ENCODE results near the gene STAT1.

STAT1 gene

DNA sequence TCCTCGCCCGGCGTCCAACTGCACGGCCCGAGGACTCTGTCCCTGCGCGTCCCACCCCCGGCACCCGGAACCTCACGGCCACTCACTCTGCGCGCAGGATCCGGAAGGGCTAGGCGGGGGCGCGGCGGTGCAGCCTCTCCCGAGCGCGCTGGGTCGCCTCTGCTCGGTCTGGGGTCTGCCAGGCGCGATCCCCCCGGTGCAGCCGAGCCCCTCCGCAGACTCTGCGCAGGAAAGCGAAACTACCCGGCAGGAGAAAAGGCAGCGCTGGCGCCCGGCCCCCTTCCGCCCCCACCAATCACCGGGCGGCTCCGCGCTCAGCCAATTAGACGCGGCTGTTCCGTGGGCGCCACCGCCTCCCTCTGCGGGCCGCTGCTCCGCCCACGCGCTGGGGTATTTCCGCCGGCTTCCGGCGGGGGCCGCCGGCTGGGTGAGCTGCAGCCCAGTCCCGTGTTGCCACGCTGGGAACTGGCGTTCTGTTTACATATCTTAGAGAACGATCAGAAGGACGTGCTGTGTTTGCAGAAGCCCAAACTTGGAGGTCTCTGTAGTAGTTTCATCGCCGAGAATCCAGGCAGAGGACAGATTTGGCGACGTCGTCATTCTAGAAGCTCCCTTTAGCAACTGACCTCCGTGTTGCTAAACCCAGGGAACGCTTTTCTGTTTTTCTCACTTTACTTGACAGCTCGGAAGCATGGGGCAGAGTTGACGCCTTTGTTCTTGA lies at the start of gene STAT1:
STAT1 (minus strand) TSS at position 240 of the 721 bp plus-strand sequence. CDS start 4,168 bp downstream, outside the sequence.
- peak; percentile 89 for DNase-seq

DNA sequence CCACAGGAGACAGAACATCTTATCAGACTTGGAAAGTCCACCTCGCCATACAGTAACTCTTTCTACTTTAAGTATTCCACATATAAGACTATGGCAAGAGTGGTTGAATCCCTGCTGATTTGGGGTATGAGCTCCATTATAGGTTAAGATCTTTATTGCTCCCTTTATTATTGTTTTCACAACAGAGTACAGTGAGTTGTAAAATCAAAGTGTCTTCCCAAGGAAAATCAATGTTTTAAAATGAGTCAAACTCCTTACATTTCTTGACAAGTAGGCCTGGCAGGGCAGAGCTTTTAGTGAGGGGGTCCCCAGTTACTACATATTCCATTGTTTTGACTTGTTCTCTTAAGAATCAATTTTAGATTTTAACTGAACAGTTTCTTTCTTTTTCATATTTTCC lies 49.6 kb upstream of the STAT1 start:
- no peak for DNase-seq

DNA sequence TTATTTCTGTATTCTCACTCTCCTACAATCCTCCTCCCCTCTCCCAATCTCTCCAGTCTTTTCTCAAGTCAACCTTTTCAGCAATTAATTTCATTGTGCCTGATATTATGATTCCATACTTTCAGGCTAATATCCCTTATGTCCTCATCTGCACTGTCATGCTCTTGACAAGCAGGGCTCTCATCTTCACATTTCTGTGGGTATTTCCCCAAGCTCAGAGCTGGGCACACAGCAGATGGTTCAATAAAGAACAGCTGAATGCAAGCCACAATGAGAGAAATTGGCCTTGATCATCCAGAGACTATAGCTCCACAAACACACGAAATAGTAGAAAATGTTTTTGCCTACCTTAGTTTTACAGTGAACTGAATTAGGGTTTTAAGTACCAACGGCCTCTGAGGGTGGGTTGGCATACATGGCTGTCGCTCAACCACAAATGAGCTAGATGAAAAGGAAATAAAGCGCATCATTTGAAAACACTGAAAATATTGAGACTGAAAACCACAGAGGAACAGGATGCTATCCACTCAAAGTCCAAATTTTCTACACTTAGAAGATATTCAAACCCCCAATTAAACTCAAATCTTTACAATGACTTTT lies 47.5 kb upstream of the STAT1 start:
- no peak for DNase-seq

DNA sequence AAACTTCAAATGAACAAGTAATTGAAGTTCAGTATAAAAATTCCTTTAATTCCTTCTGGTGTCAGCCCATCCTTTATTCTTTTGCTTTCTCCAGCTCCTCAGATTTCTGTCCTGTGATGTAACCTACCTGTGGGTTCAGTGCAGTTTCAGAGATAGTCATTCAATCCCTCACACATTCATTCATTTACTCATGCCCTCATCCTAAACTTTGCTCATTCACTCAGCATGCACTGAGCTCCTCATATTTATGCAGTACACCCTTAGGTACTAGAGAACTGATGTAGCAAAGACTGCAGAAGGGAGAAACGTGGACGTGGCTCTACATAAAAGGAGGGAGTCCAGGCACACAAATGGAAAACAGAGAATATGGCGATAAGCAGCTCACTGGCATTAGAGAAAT lies 45.3 kb upstream of the STAT1 start:
- DNase-seq, result no peak

DNA sequence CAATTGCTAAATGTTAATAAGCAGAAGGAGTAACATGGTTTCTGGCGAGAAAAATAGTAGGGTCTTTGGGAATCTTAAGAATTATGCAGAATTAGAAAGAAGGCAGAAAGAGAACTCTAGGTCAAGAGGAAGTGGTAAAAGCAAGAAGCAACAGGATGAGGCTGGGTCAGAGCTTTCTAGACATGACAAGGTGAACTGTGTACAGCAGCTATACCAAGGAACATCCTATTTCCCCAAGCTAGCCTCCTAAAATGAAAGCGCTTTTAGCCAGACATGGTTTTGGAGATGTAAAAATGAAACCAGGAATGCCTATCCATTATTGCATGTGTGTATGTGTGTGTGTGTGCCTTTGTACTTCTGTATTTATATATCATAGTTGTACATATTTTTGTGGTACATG lies 42.3 kb upstream of the STAT1 start:
- DNase-seq, result no peak

DNA sequence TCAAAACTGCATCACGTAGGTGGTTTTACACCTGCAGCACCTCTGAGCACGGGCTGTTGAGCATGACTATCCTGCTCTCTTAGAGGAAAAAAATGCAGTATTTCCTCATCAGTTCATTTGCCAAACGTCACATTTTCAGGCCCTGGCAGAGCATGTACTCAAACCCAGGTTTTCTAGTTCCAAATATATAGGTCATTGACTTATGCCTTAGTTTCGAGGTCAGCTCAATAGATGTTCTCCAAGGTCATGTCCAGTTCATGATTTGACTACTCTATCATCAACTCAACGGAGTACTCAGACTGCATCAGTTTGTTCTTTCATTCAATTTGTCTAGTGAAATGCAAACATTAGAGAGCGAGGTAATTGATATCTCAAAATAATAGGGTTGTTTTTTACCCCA lies 39.3 kb upstream of the STAT1 start:
- DNase-seq, result no peak

DNA sequence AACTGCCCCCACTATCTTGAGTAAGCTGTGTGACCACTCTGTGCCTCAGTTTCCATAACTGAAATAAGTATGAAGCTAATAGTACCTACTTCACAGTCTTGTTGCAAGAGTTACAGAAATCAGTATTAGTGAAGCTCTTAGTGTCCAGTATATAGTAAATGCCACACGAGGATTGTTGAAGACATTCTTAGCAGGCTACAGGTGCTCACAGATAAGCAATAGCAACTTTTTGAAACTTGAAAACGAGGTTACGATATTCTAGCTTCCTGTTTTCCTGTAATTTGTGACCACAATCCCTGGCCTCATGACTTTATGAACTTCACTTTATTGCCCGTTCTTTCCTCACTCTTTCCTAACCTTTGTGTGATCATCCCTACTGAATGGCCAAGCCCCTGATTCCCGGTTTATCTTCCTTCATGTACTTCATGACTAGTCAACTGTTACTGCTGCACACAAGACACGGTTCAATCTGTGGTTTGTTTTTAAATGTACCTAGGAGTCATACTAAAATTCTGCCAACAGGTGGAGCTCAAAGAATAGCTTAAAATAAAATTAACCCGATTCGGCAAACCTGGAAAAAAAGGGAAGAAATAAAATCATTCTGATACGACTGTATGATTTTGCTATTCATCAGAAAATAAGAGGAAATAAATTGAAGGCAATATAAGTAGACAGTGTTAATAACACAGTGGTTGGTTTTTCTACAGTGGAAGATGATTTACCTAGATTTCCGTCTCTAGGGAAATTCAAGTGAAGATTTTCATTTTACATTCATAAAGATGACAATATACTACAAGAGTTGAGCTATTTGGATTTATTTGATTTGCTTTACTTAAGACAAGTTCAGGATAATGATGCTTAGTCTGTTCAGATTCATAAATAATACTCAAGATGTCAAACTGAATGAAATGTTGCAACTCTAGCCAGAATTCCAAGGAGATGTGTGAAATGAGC lies 38.1 kb upstream of the STAT1 start:
- DNase-seq, result peak; percentile 41

DNA sequence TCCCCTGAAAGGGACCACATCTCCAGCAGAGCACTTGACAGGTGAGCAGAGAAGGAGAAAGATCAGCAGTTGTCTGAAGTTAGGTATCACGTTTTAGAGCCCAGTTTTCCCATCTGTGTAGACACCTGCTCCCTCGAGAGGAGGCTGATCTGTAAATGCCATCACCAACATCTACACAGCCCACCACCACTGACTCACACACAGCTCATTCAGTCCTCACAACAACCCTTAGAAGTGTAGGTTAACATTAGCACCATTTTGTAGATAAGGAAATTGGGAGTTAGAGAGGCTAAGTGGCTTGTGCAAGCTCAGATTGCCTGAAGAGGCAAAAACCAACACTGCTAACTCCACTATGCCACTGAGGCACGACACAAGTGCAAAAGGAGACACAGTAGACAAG lies 37.2 kb upstream of the STAT1 start:
- DNase-seq, result no peak

DNA sequence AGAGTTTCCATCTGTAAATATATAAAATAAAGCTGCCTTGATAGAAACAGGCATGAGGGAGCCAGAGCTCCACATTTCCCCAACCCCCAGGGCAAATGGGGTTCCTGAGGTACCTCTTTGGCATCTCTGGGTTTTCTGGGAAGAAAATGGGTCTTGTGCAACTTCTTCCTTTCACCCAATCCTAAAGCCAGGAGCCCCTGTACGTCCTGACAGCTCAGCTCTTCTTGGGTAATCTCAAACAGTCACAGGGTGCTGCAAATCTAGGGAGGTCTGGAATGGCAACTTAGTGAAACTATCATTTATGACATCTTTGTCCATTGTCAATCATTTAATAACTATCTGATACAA lies 36.6 kb upstream of the STAT1 start:
- no peak for DNase-seq

DNA sequence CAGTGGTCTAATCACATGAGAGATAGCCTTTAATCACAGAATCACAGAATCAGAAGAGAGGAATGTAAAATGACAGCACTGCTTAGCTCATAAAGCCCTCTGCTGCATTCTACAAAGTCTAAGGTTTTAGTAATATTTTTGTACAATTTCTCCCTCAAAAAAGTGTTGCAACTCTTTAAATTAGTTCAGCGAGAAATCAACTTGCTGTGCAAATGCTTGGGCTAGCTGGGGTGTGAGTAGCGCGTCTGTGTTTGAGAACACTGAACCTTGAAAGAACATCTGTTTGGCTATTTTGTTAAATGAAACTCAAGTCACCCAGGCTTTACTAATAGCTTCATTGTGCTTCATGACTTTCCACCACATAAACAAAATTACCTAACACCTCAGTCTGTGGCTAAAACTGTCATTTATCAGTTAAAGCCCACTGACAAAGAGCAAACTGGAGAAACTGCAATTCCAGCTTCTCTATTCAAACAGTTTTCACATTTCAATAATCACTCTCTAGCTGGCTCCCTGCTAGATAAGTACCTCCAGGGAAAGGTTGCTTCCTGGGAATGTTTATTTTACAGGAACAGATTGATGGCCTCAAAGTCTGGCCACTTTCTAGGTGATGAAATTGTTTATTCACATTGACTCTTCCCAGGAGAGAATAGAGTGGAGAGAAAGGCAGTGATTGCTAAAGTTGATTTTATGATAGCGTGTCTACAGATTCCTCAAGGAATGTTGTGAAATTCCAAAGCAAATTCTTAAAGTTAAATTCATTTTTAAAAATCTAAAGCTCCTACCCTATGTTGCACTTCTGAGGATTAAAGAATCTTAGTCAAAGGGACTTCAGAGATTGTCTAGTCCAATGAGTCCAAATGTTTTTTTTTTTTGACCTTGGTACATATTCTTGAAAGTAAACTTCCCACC lies 36.0 kb upstream of the STAT1 start:
- no peak for DNase-seq

DNA sequence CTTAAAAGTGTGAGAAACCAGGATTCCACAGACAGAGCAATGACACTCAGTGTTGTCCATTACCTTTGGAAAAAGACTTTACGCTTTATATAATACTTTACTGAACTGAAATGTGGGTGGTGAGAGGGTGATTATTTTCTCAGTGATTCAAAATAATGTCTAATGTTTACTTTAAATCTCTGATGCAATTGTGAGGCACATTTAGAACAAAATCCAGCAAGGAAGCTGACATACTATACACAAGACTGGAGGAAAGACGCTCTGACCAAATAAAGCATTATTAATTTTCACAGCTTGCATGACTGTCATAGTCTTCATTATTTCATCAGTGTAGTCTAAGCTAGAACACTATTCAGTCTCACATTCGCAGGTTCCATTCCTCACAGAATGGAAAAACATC lies 34.1 kb upstream of the STAT1 start:
- no peak for DNase-seq

DNA sequence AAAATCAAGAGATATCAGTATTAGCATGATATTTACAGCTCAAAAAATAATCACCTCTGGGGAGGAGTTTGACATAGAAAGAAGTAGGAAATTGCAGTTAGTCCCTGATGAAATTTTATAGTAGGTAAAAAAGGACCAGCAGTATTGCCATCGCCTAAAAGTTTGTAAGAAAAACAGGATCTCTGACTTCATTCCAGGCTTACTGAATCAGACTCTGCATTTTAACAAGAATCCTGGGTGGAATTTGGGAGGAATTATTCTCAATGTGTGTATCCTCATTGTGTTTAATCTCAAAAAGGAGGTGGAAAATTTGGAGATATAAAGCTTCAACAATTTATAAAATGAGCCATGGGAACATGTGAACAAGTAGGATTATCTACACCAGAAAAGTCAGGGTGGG lies 31.2 kb upstream of the STAT1 start:
- DNase-seq, result no peak

DNA sequence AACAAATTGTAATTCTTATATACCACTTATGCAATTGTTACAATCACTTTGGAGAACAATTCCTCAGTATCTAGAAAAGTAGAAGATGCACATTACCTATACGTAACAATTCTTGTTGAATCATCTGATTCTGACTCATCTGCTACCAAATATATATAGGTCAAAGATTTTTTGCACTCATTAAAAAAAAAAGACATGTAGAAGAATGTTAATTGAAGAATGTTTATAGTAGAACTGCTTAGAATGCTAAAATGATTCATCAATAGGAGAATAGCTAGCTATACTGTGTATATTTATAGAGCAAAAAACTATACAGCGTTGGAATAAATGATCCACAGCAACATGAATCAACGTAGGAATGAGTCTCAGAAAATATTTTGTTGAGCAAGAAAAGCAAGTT lies 29.5 kb upstream of the STAT1 start:
- DNase-seq, result no peak

DNA sequence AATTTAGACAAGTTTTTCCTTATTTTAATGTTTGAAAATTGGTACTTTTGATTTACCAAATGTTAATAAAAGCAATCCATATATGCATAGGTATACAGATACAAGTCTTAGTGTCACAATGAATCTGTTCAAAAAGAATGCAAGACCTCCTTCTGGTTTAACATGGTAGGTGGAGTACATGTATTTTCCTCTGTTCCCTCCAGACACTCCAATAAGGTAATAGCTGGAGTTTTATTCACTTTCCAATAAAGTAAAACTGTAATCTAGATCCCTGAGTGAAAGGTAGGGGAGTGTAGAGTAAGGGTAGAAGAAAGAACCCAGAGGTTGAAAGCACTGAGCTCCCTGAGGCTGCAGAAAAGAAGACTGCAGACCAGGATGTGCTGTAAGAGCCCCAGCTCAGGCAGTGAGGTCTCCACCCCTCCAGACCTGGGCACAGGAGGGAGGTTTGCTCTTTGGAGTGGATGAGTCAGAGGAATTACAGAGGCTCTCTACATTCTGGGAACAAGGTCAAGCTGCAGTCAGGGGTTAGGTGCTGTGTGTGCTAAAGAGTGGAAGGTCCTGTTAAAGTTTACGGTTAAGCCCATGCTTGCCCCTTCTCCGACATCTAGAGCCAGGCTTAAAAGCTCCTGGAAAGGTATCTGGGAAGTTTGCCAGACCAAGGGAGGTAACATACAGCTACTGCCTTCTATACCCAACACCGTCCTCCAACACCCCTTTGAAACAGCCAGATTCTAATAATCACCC lies 27.6 kb upstream of the STAT1 start:
- no peak for DNase-seq

DNA sequence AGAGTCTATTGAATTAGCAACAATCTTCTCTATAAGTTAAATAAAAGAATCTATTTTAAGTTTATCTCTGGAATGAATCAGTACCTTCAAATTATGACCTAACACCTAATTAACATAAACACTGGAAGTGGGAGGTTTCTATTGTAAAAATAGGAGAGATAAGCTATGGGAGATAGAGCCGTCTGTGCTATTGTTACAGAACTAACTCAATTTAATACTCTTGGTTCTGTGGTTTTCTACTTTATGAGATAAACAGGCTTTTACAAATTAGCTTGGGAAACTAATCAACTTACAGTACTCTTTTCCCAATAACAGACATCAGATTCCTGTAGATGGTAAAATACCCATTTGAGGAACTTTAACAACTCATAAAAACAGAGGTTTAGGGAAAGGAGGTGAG lies 25.6 kb upstream of the STAT1 start:
- no peak for DNase-seq

DNA sequence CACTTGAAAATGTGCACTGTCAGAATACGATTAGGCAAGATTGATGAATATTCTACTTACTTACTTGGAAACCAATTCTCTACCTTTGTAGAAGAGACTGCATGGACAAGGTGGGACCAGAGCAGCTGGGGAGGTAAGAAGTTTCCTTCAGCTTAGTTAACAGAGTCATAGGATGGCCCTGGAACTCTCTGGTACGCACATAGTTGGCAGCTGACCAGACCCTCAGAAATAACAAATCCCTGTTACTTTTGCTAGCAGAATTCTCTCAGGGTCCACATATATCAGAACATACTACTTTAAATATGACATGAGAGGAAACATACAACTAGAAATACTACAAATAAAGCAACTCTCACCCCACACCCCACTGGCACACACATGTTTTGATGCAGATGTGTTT lies 24.8 kb upstream of the STAT1 start:
- DNase-seq, result no peak

DNA sequence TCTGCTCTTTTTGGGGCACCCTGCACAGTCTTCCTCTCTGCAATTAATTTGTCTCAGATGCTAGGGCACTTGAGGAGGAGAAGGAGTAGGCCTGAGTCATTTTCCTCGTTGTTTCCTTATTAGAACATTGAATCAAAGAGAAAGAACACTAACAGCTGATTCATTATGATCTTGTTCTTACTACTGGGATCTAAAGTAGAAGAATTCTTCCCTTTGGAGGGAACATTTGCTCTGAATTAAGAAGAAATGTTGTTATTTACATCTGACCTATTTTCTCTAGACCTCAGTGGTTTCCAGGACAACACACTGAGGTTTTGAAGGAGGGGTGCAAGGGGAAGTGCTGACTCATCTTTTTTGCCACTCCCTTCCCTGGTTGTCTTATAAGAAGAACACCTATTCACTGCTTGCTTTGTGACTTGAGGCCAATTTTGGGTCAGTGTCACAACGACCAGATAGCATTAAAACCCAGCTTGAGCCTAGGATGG lies 24.3 kb upstream of the STAT1 start:
- no peak for DNase-seq

DNA sequence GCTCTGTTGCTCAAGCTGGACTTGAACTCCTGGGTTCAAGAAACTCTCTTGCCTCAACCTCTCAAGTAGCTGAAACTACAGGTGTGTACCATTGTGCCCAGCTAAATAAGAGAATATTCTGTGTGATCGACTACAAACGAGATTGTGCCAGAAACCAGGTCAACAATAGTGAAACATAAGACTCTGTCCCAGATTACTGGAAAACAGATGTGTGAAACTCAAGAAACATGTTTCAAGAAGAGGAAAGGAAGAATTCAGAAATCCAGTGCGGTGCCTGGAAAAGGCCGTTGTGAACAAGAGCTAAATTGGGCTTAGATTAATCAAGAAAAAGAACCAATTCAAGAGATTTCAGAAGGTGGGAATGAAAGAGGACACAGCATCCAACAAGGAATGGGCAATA lies 23.4 kb upstream of the STAT1 start:
- DNase-seq, result no peak

DNA sequence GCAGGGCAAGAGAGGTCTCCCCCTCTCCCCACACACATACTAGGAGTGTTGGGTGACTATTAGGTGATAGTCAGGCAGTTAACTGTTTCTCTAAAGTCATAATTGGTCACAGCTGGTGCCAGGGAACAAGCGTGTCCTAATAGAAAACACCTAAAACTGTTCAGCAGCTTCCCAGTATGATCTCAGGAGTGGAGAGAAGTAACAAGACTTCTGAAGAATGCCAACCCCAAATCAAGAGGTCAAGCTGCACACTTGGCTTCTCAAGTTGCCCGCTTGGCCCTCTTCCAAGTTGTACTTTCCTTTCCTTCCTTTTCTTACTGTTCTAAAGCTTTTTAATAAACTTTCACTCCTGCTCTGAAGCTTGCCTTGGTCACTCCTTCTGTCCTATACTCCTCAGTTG lies 22.4 kb upstream of the STAT1 start:
- DNase-seq, result no peak

DNA sequence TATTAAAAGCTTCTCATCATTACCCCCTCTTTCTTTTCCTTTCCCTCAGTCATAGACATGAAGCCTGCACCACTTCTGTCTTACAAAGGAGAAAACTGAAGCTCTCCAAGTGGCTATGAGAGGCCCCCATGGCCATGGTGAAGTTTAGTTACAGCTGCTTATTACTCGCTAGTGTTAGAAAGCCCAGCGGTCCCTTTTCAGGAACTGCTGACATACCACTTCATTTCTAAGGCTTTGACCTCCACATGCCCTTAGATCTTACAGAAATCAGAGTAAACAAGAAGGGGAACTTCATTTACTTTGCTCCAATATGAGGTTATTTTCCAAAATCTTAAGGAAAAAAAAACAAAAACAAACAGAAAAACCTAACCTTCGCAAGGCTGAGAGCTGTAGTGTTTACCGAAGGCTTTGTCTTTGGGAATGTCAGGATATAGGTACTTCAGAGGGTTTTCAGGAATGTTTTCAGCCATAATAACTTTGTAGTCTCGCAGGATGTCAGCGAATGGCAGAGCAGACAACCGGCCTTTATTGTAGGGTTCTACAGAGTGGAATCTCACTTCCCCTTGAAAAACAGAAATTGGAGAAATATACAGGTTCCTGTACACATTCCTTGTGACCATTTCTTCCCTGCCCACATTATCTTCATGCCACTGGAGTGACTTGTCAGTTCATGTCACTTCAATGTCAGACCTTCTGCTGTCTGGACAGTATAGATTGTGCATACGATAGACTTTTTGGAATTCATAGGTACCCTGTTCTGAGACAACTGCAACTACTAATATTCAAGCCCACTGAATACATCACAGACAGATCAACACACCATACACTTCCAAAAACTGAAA lies 18.8 kb upstream of the STAT1 start:
- DNase-seq, result no peak

DNA sequence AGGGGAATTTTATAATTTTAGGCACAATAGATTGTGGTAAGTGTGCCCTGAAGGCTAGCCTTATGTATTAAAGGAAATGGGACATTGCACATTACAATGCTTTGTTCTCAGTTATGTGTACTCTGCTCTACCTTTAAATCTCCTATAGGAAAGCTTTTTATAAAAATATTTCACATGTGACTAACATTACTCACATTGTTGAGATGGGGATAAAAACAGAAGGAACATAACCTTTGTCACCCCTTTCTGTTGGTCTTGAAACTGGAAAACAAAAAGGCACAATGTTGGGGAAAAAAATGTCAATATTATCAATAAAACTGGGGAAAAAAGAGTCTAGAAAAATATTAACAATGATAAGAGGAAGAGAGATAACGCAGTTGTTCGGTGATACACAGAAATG lies 17.3 kb upstream of the STAT1 start:
- DNase-seq, result no peak
